Measurements from ENCODE around the gene SCD5.

Gene SCD5

GRCh38 chr4:82611982-82612381 lies 186.6 kb downstream of the SCD5 start:
- Mint-ChIP-seq H3K4me3 (no peak overlapping the region), H3K4me1 (ENCODE audit: low read depth) (no peaks in the 10 kb centered on the region), H3K9me3 (no peaks in the 10 kb centered on the region), H3K27ac (no peak overlapping the region), H3K27me3 (no peaks in the 10 kb centered on the region), H3K36me3 (ENCODE audit: low read depth) (no peaks in the 10 kb centered on the region)
- no peak for DNase-seq

GRCh38 chr4:82611527-82611926 lies 187.1 kb downstream of the SCD5 start:
- Mint-ChIP-seq H3K27me3 (no peaks in the 10 kb centered on the region), H3K36me3 (ENCODE audit: low read depth) (no peaks in the 10 kb centered on the region), H3K4me1 (ENCODE audit: low read depth) (no peaks in the 10 kb centered on the region), H3K27ac (no peak overlapping the region), H3K4me3 (no peak overlapping the region), H3K9me3 (no peaks in the 10 kb centered on the region)
- DNase-seq = no peak

GRCh38 chr4:82610041-82610440 lies 188.6 kb downstream of the SCD5 start:
- Mint-ChIP-seq H3K27me3 (no peaks in the 10 kb centered on the region), H3K27ac (no peak overlapping the region), H3K9me3 (no peaks in the 10 kb centered on the region), H3K36me3 (ENCODE audit: low read depth) (no peaks in the 10 kb centered on the region), H3K4me1 (ENCODE audit: low read depth) (no peaks in the 10 kb centered on the region), H3K4me3 (no peak overlapping the region)
- no peak for DNase-seq

GRCh38 chr4:82606622-82607021 lies 192.0 kb downstream of the SCD5 start:
- Mint-ChIP-seq H3K36me3 (ENCODE audit: low read depth) (no peaks in the 10 kb centered on the region), H3K9me3 (no peaks in the 10 kb centered on the region), H3K27me3 (no peaks in the 10 kb centered on the region), H3K4me3 (no peak overlapping the region), H3K27ac (no peak overlapping the region), H3K4me1 (ENCODE audit: low read depth) (no peaks in the 10 kb centered on the region)
- DNase-seq = no peak

- Mint-ChIP-seq H3K4me3 (no peak overlapping the region), H3K27ac (no peak overlapping the region), H3K27me3 (peaks cover 4% of the 10 kb centered on the region), H3K36me3 (ENCODE audit: low read depth) (no peaks in the 10 kb centered on the region), H3K4me1 (ENCODE audit: low read depth) (no peaks in the 10 kb centered on the region), H3K9me3 (no peaks in the 10 kb centered on the region)
- DNase-seq = no peak
Observed at GRCh38 chr4:82604522-82604921, 194.1 kb downstream of the SCD5 start.

GRCh38 chr4:82601242-82602015 lies 197.2 kb downstream of the SCD5 start:
- DNase-seq = no peak
- Mint-ChIP-seq H3K27me3 (peaks cover 6% of the 10 kb centered on the region), H3K27ac (no peak overlapping the region), H3K4me3 (no peak overlapping the region), H3K9me3 (no peaks in the 10 kb centered on the region), H3K36me3 (ENCODE audit: low read depth) (no peaks in the 10 kb centered on the region), H3K4me1 (ENCODE audit: low read depth) (no peaks in the 10 kb centered on the region)

GRCh38 chr4:82599336-82599735 lies 199.3 kb downstream of the SCD5 start:
- Mint-ChIP-seq H3K27me3 (peaks cover 12% of the 10 kb centered on the region), H3K4me1 (ENCODE audit: low read depth) (no peaks in the 10 kb centered on the region), H3K27ac (no peak overlapping the region)

GRCh38 chr4:82594456-82594855 lies 204.1 kb downstream of the SCD5 start:
- Mint-ChIP-seq H3K27me3 (peaks cover 23% of the 10 kb centered on the region), H3K36me3 (ENCODE audit: low read depth) (no peaks in the 10 kb centered on the region), H3K4me3 (no peak overlapping the region), H3K9me3 (no peaks in the 10 kb centered on the region), H3K4me1 (ENCODE audit: low read depth) (no peaks in the 10 kb centered on the region), H3K27ac (no peak overlapping the region)
- no peak for DNase-seq

More at GRCh38 chr4:82599336-82599735, 199.3 kb downstream of the SCD5 start:
- Mint-ChIP-seq H3K36me3 (ENCODE audit: low read depth) (no peaks in the 10 kb centered on the region), H3K4me3 (no peak overlapping the region), H3K9me3 (no peaks in the 10 kb centered on the region)
- DNase-seq = no peak

GRCh38 chr4:82593411-82593810 lies 205.2 kb downstream of the SCD5 start:
- Mint-ChIP-seq H3K36me3 (ENCODE audit: low read depth) (no peaks in the 10 kb centered on the region), H3K9me3 (no peaks in the 10 kb centered on the region), H3K4me3 (no peak overlapping the region), H3K27me3 (peaks cover 28% of the 10 kb centered on the region), H3K4me1 (ENCODE audit: low read depth) (no peaks in the 10 kb centered on the region), H3K27ac (no peak overlapping the region)
- DNase-seq = no peak

- no peak for DNase-seq
- Mint-ChIP-seq H3K27me3 (peaks cover 30% of the 10 kb centered on the region), H3K4me1 (ENCODE audit: low read depth) (no peaks in the 10 kb centered on the region), H3K9me3 (no peaks in the 10 kb centered on the region), H3K27ac (no peak overlapping the region), H3K4me3 (no peak overlapping the region), H3K36me3 (ENCODE audit: low read depth) (no peaks in the 10 kb centered on the region)
Observed at GRCh38 chr4:82592639-82593038, 206.0 kb downstream of the SCD5 start.

GRCh38 chr4:82591592-82591991 lies 207.0 kb downstream of the SCD5 start:
- no peaks in the 10 kb centered on the region for H3K36me3 Mint-ChIP-seq (ENCODE audit: low read depth)
- no peak overlapping the region for H3K4me3 Mint-ChIP-seq
- H3K9me3 Mint-ChIP-seq = no peaks in the 10 kb centered on the region
- no peak for DNase-seq
- H3K27ac Mint-ChIP-seq = no peak overlapping the region
- peaks cover 30% of the 10 kb centered on the region for H3K27me3 Mint-ChIP-seq
- no peaks in the 10 kb centered on the region for H3K4me1 Mint-ChIP-seq (ENCODE audit: low read depth)

GRCh38 chr4:82589756-82590155 lies 208.8 kb downstream of the SCD5 start:
- no peaks in the 10 kb centered on the region for H3K9me3 Mint-ChIP-seq
- no peaks in the 10 kb centered on the region for H3K4me1 Mint-ChIP-seq (ENCODE audit: low read depth)
- H3K27ac Mint-ChIP-seq = no peak overlapping the region
- DNase-seq = no peak
- H3K27me3 Mint-ChIP-seq = peaks cover 27% of the 10 kb centered on the region
- no peak overlapping the region for H3K4me3 Mint-ChIP-seq
- no peaks in the 10 kb centered on the region for H3K36me3 Mint-ChIP-seq (ENCODE audit: low read depth)

GRCh38 chr4:82588771-82589270 lies 209.8 kb downstream of the SCD5 start:
- no peaks in the 10 kb centered on the region for H3K36me3 Mint-ChIP-seq (ENCODE audit: low read depth)
- DNase-seq = no peak
- peaks cover 18% of the 10 kb centered on the region for H3K27me3 Mint-ChIP-seq
- H3K9me3 Mint-ChIP-seq = no peaks in the 10 kb centered on the region
- H3K4me3 Mint-ChIP-seq = no peak overlapping the region
- H3K4me1 Mint-ChIP-seq (ENCODE audit: low read depth) = no peaks in the 10 kb centered on the region
- H3K27ac Mint-ChIP-seq = no peak overlapping the region

GRCh38 chr4:82587826-82588540 lies 210.6 kb downstream of the SCD5 start:
- H3K36me3 Mint-ChIP-seq (ENCODE audit: low read depth) = no peaks in the 10 kb centered on the region
- H3K27ac Mint-ChIP-seq = no peak overlapping the region
- no peaks in the 10 kb centered on the region for H3K4me1 Mint-ChIP-seq (ENCODE audit: low read depth)
- no peak overlapping the region for H3K4me3 Mint-ChIP-seq
- H3K9me3 Mint-ChIP-seq = no peaks in the 10 kb centered on the region
- no peak for DNase-seq
- peaks cover 15% of the 10 kb centered on the region for H3K27me3 Mint-ChIP-seq
